GM19193 (cell line): ENCODE measurements around the gene NYAP1.

Source experiments
- POLR2A ChIP-seq: IDR thresholded peaks from 4 replicates; pipeline ENCODE4 v1.6.1; 2011; ENCODE audit not compliant: insufficient read depth, insufficient read length; ENCODE audit errors: extremely low read depth

Gene NYAP1

GRCh38 chr7:100452513-100452912 is 31.2 kb upstream of the NYAP1 start:
- TF ChIP-seq POLR2A: no peak

- TF ChIP-seq POLR2A: no peak
Measured at GRCh38 chr7:100455206-100455605, 28.5 kb upstream of the NYAP1 start.

- TF ChIP-seq POLR2A: no peak
Measured at GRCh38 chr7:100456562-100456961, 27.2 kb upstream of the NYAP1 start.

GRCh38 chr7:100457033-100457432 is 26.7 kb upstream of the NYAP1 start:
- TF ChIP-seq POLR2A: no peak

- TF ChIP-seq POLR2A: no peak
Measured at GRCh38 chr7:100464210-100464660, 19.5 kb upstream of the NYAP1 start, which contains the start of gene SPACDR. Gene SPACDR, minus strand, starts transcription at chr7:100464260. Its CDS starts 235 bp downstream, at chr7:100464025.

GRCh38 chr7:100464791-100465190 is 18.9 kb upstream of the NYAP1 start:
- no peak for TF ChIP-seq POLR2A

GRCh38 chr7:100465299-100465698 is 18.4 kb upstream of the NYAP1 start:
- TF ChIP-seq POLR2A: no peak

- TF ChIP-seq POLR2A: no peak
Measured at GRCh38 chr7:100465702-100466311, 17.9 kb upstream of the NYAP1 start.

GRCh38 chr7:100466653-100467605 is 16.8 kb upstream of the NYAP1 start:
- no peak for TF ChIP-seq POLR2A

GRCh38 chr7:100467638-100468373 is 15.9 kb upstream of the NYAP1 start:
- no peak for TF ChIP-seq POLR2A

GRCh38 chr7:100469227-100470044 is 14.3 kb upstream of the NYAP1 start:
- no peak for TF ChIP-seq POLR2A

- TF ChIP-seq POLR2A: no peak
Measured at GRCh38 chr7:100471021-100471420, 12.7 kb upstream of the NYAP1 start.

- TF ChIP-seq POLR2A: no peak
Measured at GRCh38 chr7:100472121-100472851, 11.4 kb upstream of the NYAP1 start.

- no peak for TF ChIP-seq POLR2A
Measured at GRCh38 chr7:100472854-100473499, 10.8 kb upstream of the NYAP1 start.

- TF ChIP-seq POLR2A: no peak
Measured at GRCh38 chr7:100475549-100475948, 8.2 kb upstream of the NYAP1 start.
